Natural killer cell (primary cell): ENCODE data around the gene KLHL22. TPM values are rescaled to one million over a fixed set of nuclear protein-coding genes. Genes with fewer than 3 reads are reported as not detected.

Experiments used
- ATAC-seq, 3 donors: fragments of 150-1000 bp in 2 of 3; fragments of 200-7000 bp in 1 of 3; cut with Tn5 transposase; 1 replicate in 1 of 3; 2 replicates in 2 of 3; pipeline ENCODE4 v1.10.0; 2021; ENCODE audit warnings: mild to moderate bottlenecking in 2 of 3, moderate library complexity in 2 of 3
- DNase-seq, 2 donors: peaks; one replicate each; pipeline versions ENCODE4 v3.0.0 to v3.0.0-alpha.2; 2013 to 2021; ENCODE audit warnings: mixed read lengths in 1 of 2
- H3K27ac ChIP-seq: one replicate; pipeline ENCODE4 v1.5.1; 2013; ENCODE audit warnings: mild to moderate bottlenecking, low read length
- H3K27me3 ChIP-seq: one replicate; pipeline ENCODE4 v1.6.1; 2013; ENCODE audit warnings: low read length; ENCODE audit not compliant: control insufficient read depth, insufficient read depth
- H3K36me3 ChIP-seq: one replicate; pipeline ENCODE4 v1.6.1; 2013; ENCODE audit warnings: low read length; ENCODE audit not compliant: control insufficient read depth, insufficient read depth
- H3K4me1 ChIP-seq: one replicate; pipeline ENCODE4 v1.6.1; 2013; ENCODE audit warnings: low read length; ENCODE audit not compliant: control insufficient read depth, insufficient read depth
- H3K4me3 ChIP-seq: one replicate; pipeline ENCODE4 v1.5.1; 2013; ENCODE audit warnings: low read length
- H3K9me3 ChIP-seq: one replicate; pipeline ENCODE4 v1.6.1; 2013; ENCODE audit warnings: low read length; ENCODE audit not compliant: control insufficient read depth, insufficient read depth
- H3K27ac Mint-ChIP-seq, 2 donors: one replicate each; pipeline ENCODE4 v1.8.0; 2022; ENCODE audit warnings: mild to moderate bottlenecking in 2 of 2, mixed read lengths in 2 of 2, moderate library complexity in 1 of 2
- H3K27me3 Mint-ChIP-seq, 2 donors: one replicate each; pipeline ENCODE4 v1.8.0; 2022; ENCODE audit warnings: low read depth in 2 of 2, mixed read lengths in 2 of 2
- H3K36me3 Mint-ChIP-seq: one replicate; pipeline ENCODE4 v1.8.0; 2022; ENCODE audit warnings: mixed read lengths
- H3K4me1 Mint-ChIP-seq, 2 donors: one replicate each; pipeline ENCODE4 v1.8.0; 2022; ENCODE audit warnings: mixed read lengths in 2 of 2
- H3K4me3 Mint-ChIP-seq: one replicate; pipeline ENCODE4 v1.8.0; 2022; ENCODE audit warnings: mild to moderate bottlenecking, moderate library complexity, mixed read lengths
- H3K9me3 Mint-ChIP-seq, 2 donors: one replicate each; pipeline ENCODE4 v1.8.0; 2022; ENCODE audit warnings: mixed read lengths in 2 of 2
- WGBS: methylation state at CpG from one replicate; pipeline ENCODE4 v1.1.7; 2013; ENCODE audit warnings: missing lambda C conversion rate; ENCODE audit not compliant: insufficient coverage; 5-methylcytosine and 5-hydroxymethylcytosine counted together
- intact Hi-C: fragments of 100-400 bp; cut with micrococcal nuclease; formaldehyde crosslinking; loops from one replicate; pipeline ENCODE4 v1.14.2; 2022
- total RNA-seq, 4 donors: library from RNA; stranded (reverse); fragments of 120-200 nt in 1 of 4; gene quantifications; one replicate each; pipeline versions ENCODE4 v1.2.3 to v1.2.4, GENCODE V29; 2013 to 2022
- TF ChIP-seq, protein P1 (sequence below): fragments of 200-600 bp; IDR thresholded peaks from one replicate; pipeline ENCODE4 v1.8.0; 2022; ENCODE audit warnings: antibody characterized with exemption

Gene KLHL22
- total RNA-seq, 3 donors from 2014 or later (not counting 1 experiment from before 2014, with no cell fraction given), result 26.5 to 53.0 (median 31.0) TPM

DNA sequence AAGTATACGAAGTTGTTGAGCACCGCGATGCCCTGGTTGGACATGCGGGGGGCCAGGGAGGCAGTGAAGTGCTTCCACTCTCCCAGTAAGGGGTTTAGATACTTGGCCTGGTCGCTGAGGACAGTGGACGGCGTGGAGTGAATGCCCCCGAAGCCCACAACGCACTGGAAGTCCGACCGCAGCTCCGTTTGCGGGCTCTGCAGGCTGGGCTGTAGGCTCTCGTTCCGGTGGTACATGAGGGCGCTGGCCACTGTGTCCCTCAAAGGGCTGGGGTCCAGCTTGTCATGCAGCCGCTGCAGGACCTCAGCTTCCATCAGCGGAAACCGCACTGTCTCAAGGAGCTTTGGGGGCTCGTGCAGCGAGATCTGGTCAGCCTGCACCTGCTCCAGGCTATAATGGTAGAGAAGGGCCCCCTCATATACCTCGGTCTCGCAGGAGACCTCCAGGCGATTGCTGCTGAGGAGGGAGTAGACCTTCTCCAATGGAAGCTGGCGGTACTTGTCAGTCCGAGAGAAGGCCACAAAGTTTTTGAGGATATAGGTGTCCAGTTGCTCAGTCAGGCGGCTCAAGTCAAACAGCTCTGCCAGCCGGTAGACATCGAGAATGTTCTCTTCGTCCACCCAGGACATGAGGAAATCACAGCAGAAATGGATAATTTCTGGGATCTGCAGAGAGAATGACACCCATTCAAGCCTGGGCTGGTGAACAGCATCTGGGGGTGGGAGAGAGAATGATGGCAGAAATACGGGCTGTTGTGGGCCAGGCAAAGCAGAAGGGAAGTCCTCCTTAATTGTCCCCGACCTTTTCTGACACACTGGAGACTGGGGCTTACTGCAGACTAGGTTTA is 30.5 kb downstream of the KLHL22 start:
- ATAC-seq (no peak), DNase-seq (no peak)
- H3K4me1 Mint-ChIP-seq, result peaks cover 27 to 28% of the 10 kb centered on the region in 2 donors
- H3K27me3 Mint-ChIP-seq, result no peaks in the 10 kb centered on the region
- Histone ChIP-seq H3K9me3 (no peaks in the 10 kb centered on the region), H3K27ac (peak overlapping the region; percentile 87), H3K36me3 (peaks cover 6% of the 10 kb centered on the region), H3K4me3 (no peak overlapping the region), H3K4me1 (peaks cover 30% of the 10 kb centered on the region), H3K27me3 (no peaks in the 10 kb centered on the region)
- H3K36me3 Mint-ChIP-seq, result no peaks in the 10 kb centered on the region
- H3K4me3 Mint-ChIP-seq, result no peak overlapping the region
- H3K9me3 Mint-ChIP-seq, result no peaks in the 10 kb centered on the region
- WGBS, result 98% methylated on average over 32 of the region's 32 CpGs
- TF ChIP-seq, protein P1, sequence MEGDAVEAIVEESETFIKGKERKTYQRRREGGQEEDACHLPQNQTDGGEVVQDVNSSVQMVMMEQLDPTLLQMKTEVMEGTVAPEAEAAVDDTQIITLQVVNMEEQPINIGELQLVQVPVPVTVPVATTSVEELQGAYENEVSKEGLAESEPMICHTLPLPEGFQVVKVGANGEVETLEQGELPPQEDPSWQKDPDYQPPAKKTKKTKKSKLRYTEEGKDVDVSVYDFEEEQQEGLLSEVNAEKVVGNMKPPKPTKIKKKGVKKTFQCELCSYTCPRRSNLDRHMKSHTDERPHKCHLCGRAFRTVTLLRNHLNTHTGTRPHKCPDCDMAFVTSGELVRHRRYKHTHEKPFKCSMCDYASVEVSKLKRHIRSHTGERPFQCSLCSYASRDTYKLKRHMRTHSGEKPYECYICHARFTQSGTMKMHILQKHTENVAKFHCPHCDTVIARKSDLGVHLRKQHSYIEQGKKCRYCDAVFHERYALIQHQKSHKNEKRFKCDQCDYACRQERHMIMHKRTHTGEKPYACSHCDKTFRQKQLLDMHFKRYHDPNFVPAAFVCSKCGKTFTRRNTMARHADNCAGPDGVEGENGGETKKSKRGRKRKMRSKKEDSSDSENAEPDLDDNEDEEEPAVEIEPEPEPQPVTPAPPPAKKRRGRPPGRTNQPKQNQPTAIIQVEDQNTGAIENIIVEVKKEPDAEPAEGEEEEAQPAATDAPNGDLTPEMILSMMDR, result no peak
- intact Hi-C loops, result no loop called here
- peak overlapping the region; percentile 27 to 85 for H3K27ac Mint-ChIP-seq

DNA sequence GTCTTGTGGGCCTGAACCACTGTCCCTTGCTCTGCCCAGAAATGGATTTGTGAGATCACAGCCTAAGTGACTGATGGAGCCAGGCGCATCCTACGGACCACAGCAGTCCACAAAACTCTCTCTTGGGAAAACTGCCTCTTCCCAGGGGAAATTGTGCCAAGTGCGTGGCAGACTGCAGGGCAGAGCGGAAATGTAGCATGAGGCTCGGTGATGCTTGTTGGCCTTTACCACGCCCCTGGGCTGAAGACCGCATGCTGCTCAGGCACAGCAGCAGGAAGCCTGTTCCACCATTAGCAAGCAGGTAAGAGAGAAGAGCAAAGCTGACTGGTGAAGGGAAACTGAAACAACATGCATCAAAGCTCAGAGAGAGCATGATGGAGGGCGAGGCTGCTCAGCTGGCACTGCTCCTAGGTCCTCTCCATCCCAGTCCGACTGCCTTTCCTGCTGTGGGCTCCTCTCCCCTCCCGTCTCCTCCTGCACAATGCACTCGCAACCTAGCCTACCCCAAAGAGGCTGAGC is 31.4 kb downstream of the KLHL22 start:
- WGBS, result 66% methylated on average over 9 of the region's 11 CpGs

DNA sequence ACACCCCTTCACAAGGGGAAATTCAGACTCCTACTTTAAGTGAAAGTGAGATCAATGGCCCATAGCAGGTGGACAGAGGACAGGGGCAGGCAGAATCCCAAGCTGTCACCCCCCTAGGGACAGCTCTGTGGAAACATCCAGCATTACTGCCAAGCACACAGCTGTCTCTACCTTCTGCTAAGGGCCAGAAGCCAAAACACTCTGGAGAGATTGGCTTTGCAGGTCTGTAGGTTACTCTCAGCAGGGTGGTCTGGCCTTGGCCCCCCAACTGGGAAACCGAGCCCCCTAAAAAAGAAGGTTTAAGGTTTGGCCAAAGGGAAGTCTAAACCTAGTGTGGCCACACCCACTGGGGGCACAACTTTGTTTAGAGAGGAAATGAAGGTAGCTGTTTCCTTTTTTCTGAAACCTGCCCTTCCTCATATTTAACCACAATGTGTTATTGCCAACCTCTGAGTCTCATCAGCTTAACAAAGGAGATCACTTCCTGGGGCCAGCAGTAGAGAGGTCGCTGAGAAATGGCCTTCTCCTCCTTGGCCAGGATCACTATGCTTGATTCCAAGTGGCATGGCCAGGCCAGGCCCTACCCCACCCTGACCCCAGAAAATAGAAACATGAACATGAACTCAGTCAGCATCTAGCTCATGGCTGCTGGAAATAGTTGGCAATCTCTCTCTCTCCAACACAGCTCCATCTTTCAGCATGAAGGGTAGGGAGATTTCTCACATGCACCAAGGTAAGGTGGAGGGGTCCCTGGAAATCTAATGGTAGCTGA is 32.1 kb downstream of the KLHL22 start:
- H3K4me3 Mint-ChIP-seq, result peak overlapping the region; percentile 55
- peaks cover 24 to 27% of the 10 kb centered on the region in 2 donors for H3K4me1 Mint-ChIP-seq
- 0% methylated on average over 2 of the region's 2 CpGs for whole genome bisulfite sequencing

More for the DNA sequence above, 31.4 kb downstream of the KLHL22 start:
- TF ChIP-seq, protein P1, result no peak
- peaks cover 4% of the 10 kb centered on the region for H3K36me3 ChIP-seq
- no peaks in the 10 kb centered on the region for H3K27me3 ChIP-seq
- DNase-seq (peak in 1 of 2 donors; percentile 84), ATAC-seq (peak; percentile 46 to 62 (median 61))
- peak overlapping the region; percentile 85 to 90 for H3K27ac Mint-ChIP-seq
- no peaks in the 10 kb centered on the region for H3K36me3 Mint-ChIP-seq
- H3K9me3 Mint-ChIP-seq, result no peaks in the 10 kb centered on the region
- no peaks in the 10 kb centered on the region for H3K9me3 ChIP-seq
- peak overlapping the region; percentile 87 for H3K27ac ChIP-seq
- peaks cover 27% of the 10 kb centered on the region in 2 donors for H3K4me1 Mint-ChIP-seq
- peaks cover 30% of the 10 kb centered on the region for H3K4me1 ChIP-seq
- H3K4me3 ChIP-seq, result no peak overlapping the region
- intact Hi-C loops, result no loop called here
- peak overlapping the region; percentile 55 for H3K4me3 Mint-ChIP-seq
- no peaks in the 10 kb centered on the region for H3K27me3 Mint-ChIP-seq

More for the DNA sequence above, 32.1 kb downstream of the KLHL22 start:
- Histone ChIP-seq H3K4me3 (no peak overlapping the region), H3K36me3 (peaks cover 3% of the 10 kb centered on the region), H3K27ac (peak overlapping the region; percentile 87), H3K4me1 (peaks cover 30% of the 10 kb centered on the region), H3K9me3 (no peaks in the 10 kb centered on the region), H3K27me3 (no peaks in the 10 kb centered on the region)
- TF ChIP-seq, protein P1, result no peak
- ATAC-seq, result peak; percentile 64 to 80 (median 70)
- peak in 1 of 2 donors; percentile 72 for DNase-seq
- intact Hi-C loops, result no loop called here
- H3K27me3 Mint-ChIP-seq, result no peaks in the 10 kb centered on the region
- H3K27ac Mint-ChIP-seq, result peak overlapping the region; percentile 85 to 90
- no peaks in the 10 kb centered on the region for H3K9me3 Mint-ChIP-seq
- H3K36me3 Mint-ChIP-seq, result no peaks in the 10 kb centered on the region
